H9 (cell line): Measurements from ENCODE around the gene EIF4E2. TPM values are rescaled to one million over a fixed set of nuclear protein-coding genes. Genes with fewer than 3 reads are reported as not detected.

Source experiments
- DNase-seq: peaks from one replicate; pipeline ENCODE4 v3.0.0-alpha.2; 2017
- H2AFZ ChIP-seq: one replicate; pipeline ENCODE4 v1.6.1; 2013; ENCODE audit warnings: mild to moderate bottlenecking, low read length, control low read depth, moderate library complexity
- H2AK5ac ChIP-seq: 2 replicates; pipeline ENCODE4 v1.6.1; 2013; ENCODE audit warnings: low read length, control low read depth, mixed read lengths; ENCODE audit not compliant: insufficient read length
- H2BK120ac ChIP-seq: one replicate; pipeline ENCODE4 v1.6.1; 2013; ENCODE audit warnings: low read depth, mild to moderate bottlenecking, low read length, control low read depth, inconsistent platforms; ENCODE audit not compliant: poor library complexity, severe bottlenecking
- H2BK12ac ChIP-seq: 2 replicates; pipeline ENCODE4 v1.6.1; 2013; ENCODE audit warnings: low read length, control low read depth, mixed read lengths, low read depth; ENCODE audit not compliant: insufficient read length
- H2BK15ac ChIP-seq: 2 replicates; pipeline ENCODE4 v1.6.1; 2013; ENCODE audit warnings: low read depth, low read length, control low read depth
- H2BK20ac ChIP-seq: one replicate; pipeline ENCODE4 v1.6.1; 2013; ENCODE audit warnings: low read depth, mild to moderate bottlenecking, low read length, control low read depth, inconsistent platforms; ENCODE audit not compliant: poor library complexity, severe bottlenecking
- H2BK5ac ChIP-seq: 2 replicates; pipeline ENCODE4 v1.6.1; 2013; ENCODE audit warnings: low read length, control low read depth, mixed read lengths; ENCODE audit not compliant: insufficient read length
- H3K14ac ChIP-seq: 2 replicates; pipeline ENCODE4 v1.6.1; 2013; ENCODE audit warnings: low read length, control low read depth; ENCODE audit not compliant: insufficient read depth
- H3K18ac ChIP-seq: 2 replicates; pipeline ENCODE4 v1.6.1; 2013; ENCODE audit warnings: low read depth, mild to moderate bottlenecking, mixed read lengths, low read length, control low read depth; ENCODE audit not compliant: insufficient read length
- H3K23ac ChIP-seq: 2 replicates; pipeline ENCODE4 v1.6.1; 2013; ENCODE audit warnings: low read length, control low read depth, mixed read lengths, low read depth; ENCODE audit not compliant: insufficient read length
- H3K23me2 ChIP-seq: 2 replicates; pipeline ENCODE4 v1.6.1; 2013; ENCODE audit warnings: low read depth, mild to moderate bottlenecking, mixed read lengths, low read length, control low read depth; ENCODE audit not compliant: insufficient read length, poor library complexity, severe bottlenecking
- H3K27ac ChIP-seq: 2 replicates; pipeline ENCODE4 v1.5.1; 2013; ENCODE audit warnings: low read length, control low read depth, mixed read lengths, low read depth; ENCODE audit not compliant: insufficient read length
- H3K27me3 ChIP-seq: 2 replicates; pipeline ENCODE4 v1.6.1; 2013; ENCODE audit warnings: low read length, control low read depth, inconsistent platforms; ENCODE audit not compliant: insufficient read depth
- H3K4ac ChIP-seq: 2 replicates; pipeline ENCODE4 v1.6.1; 2013; ENCODE audit warnings: low read depth, mild to moderate bottlenecking, control low read depth, inconsistent platforms, low read length, moderate library complexity
- H3K4me1 ChIP-seq: 2 replicates; pipeline ENCODE4 v1.6.1; 2013; ENCODE audit warnings: low read length, control low read depth, inconsistent platforms; ENCODE audit not compliant: insufficient read depth
- H3K4me2 ChIP-seq: 2 replicates; pipeline ENCODE4 v1.6.1; 2013; ENCODE audit warnings: low read length, control low read depth, mixed read lengths; ENCODE audit not compliant: insufficient read length, insufficient read depth
- H3K56ac ChIP-seq: 2 replicates; pipeline ENCODE4 v1.6.1; 2013; ENCODE audit warnings: low read depth, mild to moderate bottlenecking, mixed read lengths, low read length, control low read depth; ENCODE audit not compliant: insufficient read length
- H3K79me1 ChIP-seq: 2 replicates; pipeline ENCODE4 v1.6.1; 2013; ENCODE audit warnings: low read depth, mild to moderate bottlenecking, moderate library complexity, low read length, control low read depth, inconsistent platforms; ENCODE audit not compliant: insufficient read depth, poor library complexity, severe bottlenecking
- H3K79me2 ChIP-seq: 2 replicates; pipeline ENCODE4 v1.6.1; 2013; ENCODE audit warnings: low read length, control low read depth, inconsistent platforms; ENCODE audit not compliant: insufficient read depth
- H3K9ac ChIP-seq: 2 replicates; pipeline ENCODE4 v1.6.1; 2013; ENCODE audit warnings: low read length, control low read depth, mixed read lengths; ENCODE audit not compliant: insufficient read length; ENCODE audit errors: extremely low read depth
- H3K9me3 ChIP-seq: one replicate; pipeline ENCODE4 v1.6.1; 2013; ENCODE audit warnings: low read depth, low read length, inconsistent platforms; ENCODE audit not compliant: control insufficient read depth
- H3T11ph ChIP-seq: one replicate; pipeline ENCODE4 v1.6.1; 2013; ENCODE audit warnings: mild to moderate bottlenecking, low read length, control low read depth, inconsistent platforms
- H4K20me1 ChIP-seq: one replicate; pipeline ENCODE4 v1.6.1; 2013; ENCODE audit not compliant: control insufficient read depth, insufficient read length, insufficient read depth
- H4K5ac ChIP-seq: 2 replicates; pipeline ENCODE4 v1.6.1; 2013; ENCODE audit warnings: low read depth, mild to moderate bottlenecking, mixed read lengths, low read length, control low read depth; ENCODE audit not compliant: insufficient read length
- H4K8ac ChIP-seq: replicated peaks from 2 replicates; pipeline ENCODE4 v1.6.1; 2013; ENCODE audit warnings: low read length, control low read depth, mixed read lengths, low read depth; ENCODE audit not compliant: insufficient read length
- H4K91ac ChIP-seq: 2 replicates; pipeline ENCODE4 v1.6.1; 2013; ENCODE audit warnings: low read depth, mild to moderate bottlenecking, moderate library complexity, mixed read lengths, low read length, control low read depth; ENCODE audit not compliant: insufficient read length
- H3K27ac Mint-ChIP-seq, 3 experiments: 2 replicates in 2 of 3; 3 replicates in 1 of 3; pipeline ENCODE4 v1.8.0; 2020 to 2021; ENCODE audit warnings: mixed read lengths in 3 of 3, mild to moderate bottlenecking in 1 of 3, moderate library complexity in 1 of 3
- H3K27me3 Mint-ChIP-seq: 2 replicates; pipeline ENCODE4 v1.8.0; 2021; ENCODE audit warnings: low read depth, mild to moderate bottlenecking, moderate library complexity, mixed read lengths
- H3K36me3 Mint-ChIP-seq, 3 experiments: 2 replicates in 2 of 3; 3 replicates in 1 of 3; pipeline ENCODE4 v1.8.0; 2020 to 2021; ENCODE audit warnings: low read depth in 3 of 3, mixed read lengths in 3 of 3; ENCODE audit not compliant: insufficient read depth in 1 of 3
- H3K4me1 Mint-ChIP-seq, 2 experiments: 2 replicates each; pipeline ENCODE4 v1.8.0; 2020; ENCODE audit warnings: mixed read lengths in 2 of 2
- H3K4me3 Mint-ChIP-seq, 2 experiments: 2 replicates in 1 of 2; 3 replicates in 1 of 2; pipeline ENCODE4 v1.8.0; 2020 to 2021; ENCODE audit warnings: mild to moderate bottlenecking in 2 of 2, mixed read lengths in 2 of 2, moderate library complexity in 1 of 2
- H3K9me3 Mint-ChIP-seq, 2 experiments: 2 replicates in 1 of 2; 3 replicates in 1 of 2; pipeline ENCODE4 v1.8.0; 2020; ENCODE audit warnings: mild to moderate bottlenecking in 2 of 2, mixed read lengths in 2 of 2, moderate library complexity in 1 of 2
- CTCF ChIP-seq: fragments of 200-600 bp; sonication (generic); conservative IDR thresholded peaks from 3 replicates; pipeline ENCODE4 v1.8.0; 2021; ENCODE audit warnings: antibody characterized with exemption, mild to moderate bottlenecking
- WGBS: extraction: QIAGEN DNeasy Blood & Tissue Kit; methylation state at CpG from one replicate; pipeline ENCODE4 v1.1.7; 2013; ENCODE audit warnings: missing lambda C conversion rate, low lambda C conversion rate, mixed read lengths; ENCODE audit not compliant: insufficient read length; ENCODE audit errors: extremely low coverage; 5-methylcytosine and 5-hydroxymethylcytosine counted together
- total RNA-seq: library from RNA; stranded (reverse); gene quantifications from 2 replicates; pipeline ENCODE4 v1.2.1, GENCODE V29; 2021

The EIF4E2 gene
- total RNA-seq, 1 experiment from 2014 or later = 109 TPM

DNA sequence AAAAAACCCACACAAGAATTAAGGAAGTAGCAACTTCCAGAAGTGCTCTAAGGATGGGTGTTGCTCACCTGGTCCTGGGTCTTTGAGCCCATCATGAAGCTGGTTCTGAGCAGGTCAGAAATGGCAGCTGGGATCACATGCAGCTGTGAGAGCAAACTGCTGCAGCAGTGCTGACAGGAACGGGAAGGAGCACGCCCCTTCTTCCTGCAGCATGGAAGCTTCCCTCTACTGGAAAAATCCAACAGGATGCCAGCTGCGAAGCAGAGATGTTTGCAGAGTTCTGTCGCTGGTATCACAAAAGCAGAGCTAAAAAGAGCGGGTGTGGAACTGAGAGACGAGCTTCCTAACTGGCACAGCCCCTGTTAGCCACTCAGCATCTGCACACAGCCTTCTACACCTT, 33.7 kb downstream of the EIF4E2 start:
- Histone ChIP-seq H3K27me3 (no peaks in the 10 kb centered on the region), H3K23ac (no peak overlapping the region), H2BK20ac (no peak overlapping the region), H4K5ac (no peak overlapping the region), H3K9ac (no peak overlapping the region), H2AFZ (no peak overlapping the region), H3T11ph (no peak overlapping the region), H2BK5ac (no peak overlapping the region), H4K91ac (no peak overlapping the region), H2AK5ac (no peak overlapping the region), H3K18ac (no peak overlapping the region), H3K23me2 (no peaks in the 10 kb centered on the region), H3K79me1 (no peaks in the 10 kb centered on the region), H3K56ac (no peak overlapping the region), H3K4me1 (no peaks in the 10 kb centered on the region), H3K79me2 (no peaks in the 10 kb centered on the region), H3K4ac (no peak overlapping the region), H3K9me3 (no peaks in the 10 kb centered on the region), H3K27ac (no peak overlapping the region), H2BK120ac (no peak overlapping the region), H2BK15ac (no peak overlapping the region), H3K4me2 (no peak overlapping the region), H3K14ac (no peak overlapping the region), H4K20me1 (no peaks in the 10 kb centered on the region), H2BK12ac (no peak overlapping the region), H4K8ac (no peak overlapping the region)
- TF ChIP-seq CTCF = no peak
- peaks cover 3% of the 10 kb centered on the region; the same call in 1 of the 2 replicates for H3K27me3 Mint-ChIP-seq
- H3K9me3 Mint-ChIP-seq = no peaks in the 10 kb centered on the region; a peak in 1 of 5 replicates
- peaks cover 19 to 21% of the 10 kb centered on the region in 2 experiments for H3K4me1 Mint-ChIP-seq
- no peak overlapping the region for H3K4me3 Mint-ChIP-seq
- no CpG with 5 or more reads among the region's 6 CpGs for WGBS
- H3K27ac Mint-ChIP-seq = no peak overlapping the region
- peaks cover 18 to 28% (median 19%) of the 10 kb centered on the region in 3 experiments; a peak in 6 of 7 replicates for H3K36me3 Mint-ChIP-seq
- DNase-seq = no peak
